HG02588 (cell line): ENCODE measurements around the gene SCTR.

Experiments used
- ATAC-seq: cut with Tn5 transposase; IDR thresholded peaks from one replicate; pipeline ENCODE4 v1.9.1; 2021; ENCODE audit warnings: mild to moderate bottlenecking, moderate library complexity; ENCODE audit not compliant: unreplicated experiment

The SCTR gene

DNA sequence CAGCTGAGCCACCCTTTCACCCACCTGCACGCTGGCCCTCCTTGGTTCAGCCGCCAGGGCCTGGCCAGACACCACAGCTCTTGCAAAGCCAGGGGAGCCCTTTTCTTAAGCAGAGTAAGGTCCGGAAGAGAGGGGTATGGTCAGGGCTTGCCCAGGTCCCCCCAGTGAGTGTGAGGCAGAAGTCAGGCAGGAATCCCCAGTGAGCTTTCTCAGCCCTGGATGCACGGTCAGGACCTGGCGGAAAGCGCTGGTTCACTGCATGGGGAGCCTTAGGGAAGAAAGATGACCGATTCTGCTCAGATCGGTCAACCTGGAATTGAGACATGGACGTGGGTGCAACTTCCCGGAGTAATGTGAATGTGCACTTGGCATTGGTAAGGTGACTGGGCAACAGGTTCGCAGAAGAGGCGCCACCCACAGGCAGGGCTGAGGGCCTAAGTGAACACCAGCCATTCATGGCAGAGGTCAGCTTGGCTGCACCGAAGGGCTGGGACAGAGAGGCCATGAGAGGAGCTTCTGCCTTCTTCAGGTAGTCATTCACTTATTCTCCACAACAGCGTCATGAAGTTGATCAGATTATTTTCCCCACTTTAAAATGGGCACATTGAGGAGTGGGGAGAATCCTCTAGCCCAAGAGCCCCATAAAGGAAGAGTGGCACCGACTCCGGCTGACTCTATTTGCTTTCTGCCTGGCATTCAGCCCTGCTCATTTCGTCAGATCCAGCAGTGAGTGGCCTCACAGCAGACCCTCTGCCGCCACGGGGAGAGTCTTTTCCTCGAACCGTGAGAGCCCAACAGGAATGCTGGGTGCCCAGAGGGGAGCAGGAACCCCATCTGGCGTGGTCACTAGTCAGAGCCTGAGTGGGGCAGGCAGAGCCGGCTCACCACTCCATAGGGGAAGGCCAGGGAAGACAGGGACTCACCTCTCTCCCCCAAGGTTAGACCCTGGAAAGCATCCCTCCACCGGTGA, 35.8 kb downstream of the SCTR start:
- ATAC-seq = peak; percentile 24

DNA sequence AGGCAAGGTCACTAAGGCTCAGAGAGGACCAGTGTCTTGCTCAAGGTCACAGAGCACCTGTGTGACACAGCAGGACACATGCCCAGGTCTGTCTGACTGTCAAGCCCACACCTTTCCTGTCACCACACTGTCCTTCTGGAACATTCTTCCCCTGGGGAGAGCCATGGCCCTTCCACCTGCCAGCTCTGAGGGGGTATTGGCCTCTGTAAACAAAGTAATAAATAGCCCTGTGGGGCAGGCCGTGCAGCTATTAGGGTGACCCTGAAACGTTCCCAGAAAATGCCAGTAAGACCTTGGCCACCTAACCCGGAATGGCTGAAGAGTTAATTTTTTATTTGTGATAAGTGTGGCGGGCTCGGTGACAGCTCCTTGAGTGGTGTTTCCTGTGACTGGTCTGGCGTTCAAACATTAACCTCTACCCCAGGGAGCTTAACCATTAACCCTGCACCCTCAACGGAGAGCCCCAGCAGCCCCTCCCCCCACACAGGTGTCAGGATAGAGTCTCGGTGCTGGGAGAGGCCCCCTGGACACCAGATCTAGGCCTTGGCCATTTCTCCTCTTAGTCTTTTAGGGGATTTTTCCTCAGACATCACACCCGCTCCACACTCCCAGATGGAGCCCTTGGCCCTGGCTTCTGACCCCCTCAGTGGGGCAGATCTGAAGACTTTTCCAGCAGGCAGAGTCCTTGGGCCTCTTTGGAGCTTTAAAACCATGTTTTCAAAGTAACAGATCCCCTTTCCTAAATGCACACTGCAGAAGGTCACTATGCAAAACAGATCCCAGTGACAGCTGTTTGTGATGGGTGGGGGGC, 36.6 kb downstream of the SCTR start:
- peak; percentile 84 for ATAC-seq

DNA sequence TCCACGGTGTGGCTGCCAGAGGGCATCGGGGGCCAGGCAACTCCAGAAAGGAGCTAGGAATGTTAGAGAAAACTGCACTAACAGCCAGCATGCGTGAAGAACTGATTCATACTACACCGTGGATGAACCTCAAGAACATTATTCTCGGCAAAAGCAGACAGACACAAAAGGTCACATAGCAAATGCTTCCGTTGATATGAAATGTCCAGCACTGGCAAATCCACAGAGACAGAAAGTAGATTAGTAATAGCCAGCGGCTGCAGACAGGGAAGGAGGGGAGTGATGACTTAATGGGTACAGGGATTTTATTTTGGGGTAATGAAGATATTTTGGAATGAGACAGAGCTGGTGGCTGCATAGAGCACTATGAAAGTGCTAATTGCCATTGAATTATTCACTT, 37.4 kb downstream of the SCTR start:
- ATAC-seq = no peak

DNA sequence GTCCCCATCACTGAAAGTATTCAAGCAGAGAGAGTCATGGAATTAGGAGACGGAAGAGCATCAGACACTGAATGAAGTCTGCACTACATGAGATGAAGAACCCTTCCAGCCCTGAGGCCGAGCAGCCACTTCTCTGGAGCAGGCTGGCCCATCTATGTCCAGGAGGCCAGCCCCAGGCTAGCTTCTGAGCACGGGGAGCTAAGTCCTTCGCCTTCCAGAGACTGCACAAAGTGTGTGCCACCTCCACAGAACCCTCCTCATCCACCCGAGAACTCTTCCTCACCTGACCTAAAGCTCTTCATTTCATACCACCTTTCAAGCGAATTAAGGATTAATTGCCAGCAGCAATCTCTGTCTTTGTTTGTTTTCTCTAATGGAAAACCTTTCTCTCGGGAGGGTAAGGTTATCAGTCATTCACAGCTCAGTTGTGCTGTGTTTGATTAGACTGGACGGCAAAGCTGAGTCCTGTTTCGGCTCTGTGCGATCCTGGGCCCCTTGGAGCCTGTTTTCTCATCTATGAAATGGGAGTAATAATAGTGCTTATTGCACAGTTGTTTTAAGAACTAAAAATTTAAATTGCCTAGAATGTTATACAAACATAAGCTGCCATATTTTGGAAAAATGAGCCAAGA, 38.0 kb downstream of the SCTR start:
- no peak for ATAC-seq

DNA sequence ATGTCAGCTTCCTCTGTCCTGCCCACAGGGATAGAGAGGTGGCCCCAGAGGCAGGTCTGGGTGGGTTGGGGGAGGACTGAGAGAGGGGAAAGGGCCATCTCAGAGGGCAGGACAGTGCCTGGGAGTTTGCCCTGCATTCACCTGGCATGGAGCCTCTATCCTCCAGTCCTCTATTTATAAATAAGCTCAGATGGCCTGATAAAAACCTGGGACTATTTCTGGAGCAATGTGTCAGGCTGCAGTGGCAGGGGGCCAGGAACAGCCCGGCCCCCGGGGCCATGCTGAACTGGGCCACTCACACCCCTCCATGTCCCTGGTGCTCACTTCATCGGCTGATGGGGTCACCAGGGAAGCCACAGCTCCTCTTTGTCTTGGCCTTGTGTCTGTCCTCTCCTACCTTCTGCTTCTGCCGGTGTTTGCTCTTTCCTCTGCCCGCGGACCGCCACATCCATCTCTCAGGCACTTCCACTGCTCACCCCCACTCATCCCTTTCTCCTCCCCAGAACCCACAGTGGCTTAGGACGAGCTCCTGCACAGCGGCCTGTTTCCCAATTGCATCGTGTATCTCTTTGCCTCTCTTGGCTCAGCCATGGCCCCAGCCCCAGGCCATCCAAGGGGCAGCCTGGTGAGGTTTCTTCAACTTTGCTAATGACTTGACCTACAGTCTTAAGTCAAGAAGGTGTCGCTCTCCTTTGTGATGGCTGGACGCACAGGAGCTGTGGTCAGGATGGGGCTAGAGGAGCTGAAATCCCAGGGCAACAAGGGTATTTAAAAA, 38.8 kb downstream of the SCTR start:
- no peak for ATAC-seq

DNA sequence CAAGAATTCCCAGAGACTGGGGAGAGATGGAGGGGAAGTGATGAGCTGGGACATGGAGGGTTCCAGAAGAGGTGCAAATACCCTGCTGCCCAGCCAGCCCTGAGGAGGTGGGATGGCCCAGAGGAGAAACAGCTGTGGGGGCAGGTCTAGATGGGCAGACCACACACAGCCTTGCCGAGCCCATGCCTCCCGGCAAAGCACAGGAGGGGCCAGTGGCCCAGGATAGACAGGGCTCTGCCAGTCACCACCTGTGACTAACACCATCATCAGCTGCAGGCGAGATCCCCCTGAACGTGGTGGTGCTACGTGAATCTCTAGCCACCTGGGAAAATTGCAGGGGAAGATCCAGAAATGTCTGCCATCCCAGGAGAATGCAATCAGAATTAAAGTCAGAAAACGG, 39.4 kb downstream of the SCTR start:
- ATAC-seq = no peak

DNA sequence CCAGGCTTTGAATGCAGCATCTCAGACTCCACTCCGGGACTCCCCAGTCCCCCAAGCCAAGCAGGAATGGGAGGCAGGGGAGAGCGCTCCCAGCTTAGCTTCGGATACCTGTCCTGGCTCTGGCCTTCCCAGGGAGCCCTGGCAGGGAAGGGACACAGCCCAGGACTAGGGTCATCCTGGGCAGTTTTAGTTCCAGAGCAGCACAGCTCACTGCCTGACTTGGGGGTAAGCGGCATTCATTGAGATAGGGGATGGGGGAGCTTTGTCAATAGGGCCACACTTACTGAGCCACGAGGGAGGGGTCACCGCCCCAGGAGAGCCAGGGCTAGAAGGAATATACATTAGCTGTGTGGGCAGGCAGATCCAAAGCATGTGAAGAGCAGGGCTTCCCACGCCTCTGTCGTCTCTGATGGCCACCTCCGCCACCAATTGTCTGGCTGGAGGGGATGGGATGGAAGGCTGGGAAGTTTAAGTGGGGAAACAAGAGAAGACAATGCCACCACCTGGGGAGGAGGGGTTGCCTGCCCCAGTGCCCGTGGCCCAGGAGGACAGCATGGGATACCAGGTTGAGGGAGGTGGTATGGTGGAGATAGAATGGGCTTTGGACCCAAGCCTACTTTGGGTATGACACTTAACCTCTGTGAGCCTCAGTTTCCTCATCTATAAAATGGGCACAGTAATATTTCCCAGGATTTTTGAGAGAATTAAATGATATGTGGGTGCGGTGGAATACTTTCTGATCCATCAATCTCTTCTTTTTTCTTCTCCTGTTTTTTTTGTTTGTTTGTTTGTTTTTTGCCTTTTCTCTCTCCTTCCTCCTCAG, 40.2 kb downstream of the SCTR start:
- ATAC-seq = no peak

DNA sequence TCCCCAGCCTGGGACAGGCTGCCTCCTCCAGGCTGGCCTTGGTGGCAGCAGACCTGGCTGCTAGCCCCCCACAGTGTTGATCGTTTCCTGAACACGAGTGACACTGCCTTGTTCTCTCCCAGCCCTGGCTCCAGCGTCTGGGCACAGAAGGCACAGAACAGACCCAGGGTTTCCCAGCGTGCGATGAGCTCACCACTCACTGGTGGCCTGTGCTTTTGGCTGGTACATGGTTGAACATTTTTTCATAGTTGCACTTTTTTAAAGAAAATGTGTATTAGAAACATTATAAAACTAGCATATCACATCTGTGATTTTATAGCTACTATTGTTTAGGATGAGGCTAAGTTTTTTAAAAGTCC, 40.9 kb downstream of the SCTR start:
- no peak for ATAC-seq

DNA sequence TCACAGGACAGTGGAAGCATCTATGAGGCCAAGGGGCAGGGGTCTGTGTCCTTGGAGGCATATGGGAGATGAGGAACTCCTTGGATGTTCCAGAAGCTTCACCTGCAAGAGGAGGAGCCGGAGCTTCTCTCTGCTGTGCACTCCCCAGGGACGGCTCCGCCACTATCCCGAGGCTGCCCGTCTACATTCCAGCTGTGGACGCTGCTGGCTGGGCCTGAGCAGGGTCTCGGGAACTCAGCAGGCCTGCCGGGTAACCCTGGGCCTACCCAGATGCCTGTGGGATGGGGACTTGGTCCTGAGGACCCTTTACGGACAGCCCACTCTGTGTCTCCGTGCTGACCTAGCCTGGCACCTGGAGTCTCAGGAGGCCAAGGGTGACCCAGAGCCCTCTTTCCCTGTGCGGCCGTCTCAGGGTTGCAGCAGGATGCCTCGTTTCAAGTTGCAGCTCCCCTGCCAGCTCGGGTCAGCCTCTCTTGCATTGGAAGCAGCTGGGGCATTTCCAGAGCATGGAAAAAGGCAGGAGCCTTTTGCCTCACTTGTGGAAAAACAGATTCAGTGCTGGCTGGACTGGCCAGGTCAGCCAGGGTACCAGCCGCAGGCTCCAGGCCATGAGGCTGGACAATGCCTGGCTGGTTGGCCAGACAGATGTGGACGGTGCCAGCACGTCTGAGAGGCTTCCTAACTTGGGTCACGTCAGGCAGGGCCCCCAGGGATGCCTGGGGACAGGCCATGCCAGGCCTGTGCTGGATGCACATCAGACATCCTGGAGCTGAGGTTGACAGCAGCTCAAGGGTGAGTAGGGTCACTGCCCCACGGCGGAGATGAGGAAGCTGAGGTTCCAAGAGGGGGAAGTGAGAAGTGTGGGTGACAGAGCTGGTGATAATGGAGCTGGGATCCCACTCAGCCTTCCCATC, 41.5 kb downstream of the SCTR start:
- ATAC-seq = no peak

DNA sequence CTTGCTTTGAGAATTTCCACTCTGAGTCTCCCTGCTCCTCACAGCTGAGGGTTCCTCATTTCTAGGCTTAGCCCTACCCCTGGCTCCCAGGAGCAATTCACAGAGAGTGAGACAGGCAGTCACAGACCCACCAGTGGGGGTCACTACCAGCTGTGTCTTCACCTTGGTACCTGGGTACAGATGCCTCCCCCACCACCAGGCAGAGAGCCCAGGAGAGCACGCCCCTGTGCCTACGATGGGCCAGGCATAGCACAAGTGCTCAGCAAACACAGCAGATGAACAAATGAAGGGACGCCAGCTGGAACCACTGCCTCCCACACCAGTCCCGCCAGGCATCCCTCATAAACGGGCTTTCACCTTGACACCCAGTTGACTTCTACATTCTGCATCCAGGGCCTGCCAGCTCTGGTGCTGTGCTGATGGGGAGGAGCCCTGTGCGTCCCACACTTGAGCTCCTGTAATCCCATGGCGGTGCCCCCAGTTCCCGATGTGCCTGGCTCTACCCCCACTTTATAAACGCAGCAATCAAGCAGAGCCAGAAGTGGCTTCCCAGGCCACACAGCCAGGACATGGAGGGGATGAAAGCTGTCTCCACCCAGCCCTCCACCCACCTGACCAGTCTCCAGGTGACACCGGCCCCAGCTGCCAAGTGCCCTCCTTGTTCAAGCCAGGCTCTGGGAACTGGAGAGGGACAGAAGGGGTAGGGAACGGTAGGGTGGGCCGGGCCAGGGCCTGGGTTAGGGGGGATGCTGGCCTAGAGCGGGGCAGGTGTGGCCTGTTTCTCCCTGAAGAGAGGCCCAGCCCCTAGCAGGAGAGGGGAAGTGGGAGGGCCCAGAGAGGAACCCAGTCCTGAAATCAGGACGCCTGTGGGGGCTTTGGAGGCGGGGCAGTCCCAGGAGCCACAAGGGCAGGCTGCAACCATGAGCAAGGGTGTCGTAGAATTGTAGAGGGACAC, 42.5 kb downstream of the SCTR start:
- ATAC-seq = no peak

DNA sequence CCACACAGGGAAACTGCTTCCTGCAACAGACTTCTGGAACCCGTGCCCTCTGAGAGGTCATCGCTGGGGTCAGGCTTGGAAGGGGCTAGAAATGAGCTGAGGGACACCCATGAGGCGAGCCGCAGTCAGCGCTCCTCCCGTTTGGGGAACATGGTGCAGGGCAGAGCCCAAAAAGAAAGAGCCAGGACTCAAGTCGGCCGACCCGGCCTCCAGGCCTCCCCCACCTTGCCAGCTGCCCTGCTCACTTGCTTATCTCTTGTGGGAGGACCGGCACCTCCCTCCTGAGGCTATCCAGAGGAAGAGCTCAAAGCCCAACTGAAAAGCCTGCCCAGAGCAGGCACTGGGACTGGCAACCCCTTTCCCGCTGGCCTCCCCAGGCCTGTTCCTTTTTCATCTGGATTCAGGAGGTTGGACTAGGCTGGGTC, 43.6 kb downstream of the SCTR start:
- ATAC-seq = no peak

DNA sequence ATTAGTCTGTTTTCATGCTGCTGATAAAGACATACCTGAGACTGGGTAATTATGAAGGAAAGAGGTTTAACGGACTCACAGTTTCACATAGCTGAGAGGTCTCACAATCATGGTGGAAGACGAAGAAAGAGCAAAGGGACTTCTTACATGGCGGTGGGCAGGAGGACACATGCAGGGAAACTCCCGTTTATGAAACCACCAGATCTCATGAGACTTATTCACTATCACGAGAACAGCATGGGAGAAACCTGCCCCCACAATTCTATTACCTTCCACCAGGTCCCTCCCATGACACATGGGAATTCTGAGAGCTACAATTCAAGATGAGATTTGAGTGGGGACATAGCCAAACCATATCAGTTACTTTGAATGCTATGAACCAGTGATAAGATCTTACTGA, 44.1 kb downstream of the SCTR start:
- no peak for ATAC-seq

DNA sequence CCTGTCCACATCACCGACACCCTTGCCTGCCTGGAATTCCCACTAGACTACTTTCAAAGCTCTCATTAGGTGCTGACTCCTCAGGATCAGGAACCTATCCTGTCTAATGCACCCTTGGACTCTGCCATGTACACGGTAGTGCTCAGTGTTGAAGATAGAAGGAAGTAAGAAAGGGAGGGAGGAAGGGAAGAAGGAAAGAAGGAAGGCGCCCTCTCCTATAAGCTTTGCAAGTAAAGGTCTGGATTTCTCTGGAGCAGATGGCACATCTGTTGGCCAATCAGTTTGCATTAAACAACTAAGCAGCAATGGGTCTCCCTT, 45.3 kb downstream of the SCTR start:
- ATAC-seq = no peak

DNA sequence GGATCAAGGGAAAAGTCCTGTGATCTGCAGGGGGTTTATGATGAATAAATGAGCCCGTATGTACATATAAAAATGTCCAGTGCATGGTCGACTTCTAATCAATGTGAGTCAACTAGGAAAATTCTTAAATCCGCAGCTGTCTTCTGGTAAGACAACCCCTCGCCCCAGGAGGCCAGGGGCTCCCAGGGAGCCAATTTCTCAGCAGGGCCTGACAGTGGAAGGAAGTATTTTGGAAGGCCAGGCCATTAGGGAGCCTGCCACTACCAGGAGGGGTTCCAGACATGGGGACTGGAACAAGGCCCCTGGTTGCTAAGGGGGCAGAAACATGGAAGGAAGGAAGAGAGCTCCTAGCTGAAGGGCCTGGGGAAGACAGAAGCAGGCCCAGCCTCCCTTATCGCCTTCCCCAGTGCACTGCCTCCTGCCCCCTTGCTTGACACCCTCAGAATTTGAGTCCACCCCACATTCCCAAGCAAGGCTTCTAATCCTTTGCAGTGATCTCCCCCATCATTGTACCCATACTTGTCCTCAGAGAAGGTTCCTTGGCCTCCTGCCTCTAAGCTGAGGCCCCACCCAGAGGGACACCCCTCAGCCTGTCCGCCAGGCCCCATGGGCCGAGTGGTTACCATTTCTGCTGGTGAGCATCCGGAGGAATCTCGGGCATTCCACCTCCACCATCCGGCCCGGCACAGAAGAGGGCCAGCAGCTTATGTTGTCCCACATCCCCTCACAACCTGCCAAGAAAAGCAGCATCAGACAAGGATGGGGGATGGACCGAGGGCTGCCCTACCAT, 45.9 kb downstream of the SCTR start:
- ATAC-seq = no peak

DNA sequence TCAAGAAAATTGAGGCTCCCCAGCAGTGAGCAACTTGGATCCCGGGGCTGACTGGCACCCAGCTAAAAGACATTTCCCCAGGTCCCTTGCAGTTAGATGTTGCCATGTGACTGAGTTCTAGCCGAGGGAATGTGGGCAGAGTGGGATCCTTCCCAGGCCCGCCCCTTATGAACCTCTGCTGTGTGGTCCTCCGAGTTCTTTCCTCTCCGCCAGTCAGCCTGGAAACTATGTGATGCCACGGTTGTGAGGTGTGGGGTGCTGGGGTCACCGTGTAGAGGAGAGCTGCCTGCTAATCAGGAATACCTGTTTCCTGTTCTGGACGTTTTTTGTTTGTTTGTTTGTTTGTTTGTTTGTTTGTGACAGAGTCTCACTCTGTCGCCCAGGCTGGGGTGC, 47.2 kb downstream of the SCTR start:
- no peak for ATAC-seq

DNA sequence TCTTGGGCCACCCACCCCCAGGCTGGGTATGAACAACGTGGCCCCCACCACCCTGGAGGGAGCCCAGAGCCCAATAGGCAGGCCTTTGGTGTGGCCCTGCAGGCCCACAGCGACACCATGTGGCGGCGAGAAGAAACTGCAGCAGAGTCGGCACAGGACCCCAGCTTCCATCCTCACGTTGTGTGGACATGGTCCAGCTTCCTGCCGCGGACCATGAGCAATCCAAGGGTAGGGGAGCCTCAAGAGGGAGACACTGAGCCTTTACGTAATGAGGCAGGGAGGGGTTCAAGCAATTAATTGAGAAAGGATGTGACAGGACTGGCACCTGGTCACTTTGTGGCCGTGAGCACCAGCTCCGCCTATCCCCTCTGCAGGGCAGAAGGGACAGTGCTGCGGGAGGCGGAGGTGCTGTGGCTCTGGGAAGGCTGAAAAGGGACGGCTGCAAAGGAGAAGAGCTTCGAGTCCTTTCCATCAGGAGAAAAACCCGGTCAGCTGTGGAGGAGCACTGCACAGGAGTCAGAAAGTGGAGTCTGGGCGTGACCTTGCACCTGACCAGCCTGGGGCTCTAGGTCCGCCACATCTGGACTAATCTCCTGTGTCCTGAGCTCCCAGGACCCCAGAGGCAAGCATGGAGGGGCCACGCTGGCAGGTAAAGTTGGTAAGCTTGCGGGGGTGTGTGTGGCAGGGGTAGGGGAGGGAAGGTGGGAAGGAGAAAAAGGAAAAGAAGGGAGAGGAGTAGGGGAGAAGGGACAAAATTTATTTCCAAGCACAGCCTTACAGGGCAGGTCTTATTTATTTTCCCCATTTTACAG, 47.8 kb downstream of the SCTR start:
- ATAC-seq = no peak
